Measurements from ENCODE around the gene LAG3.

The LAG3 gene

DNA sequence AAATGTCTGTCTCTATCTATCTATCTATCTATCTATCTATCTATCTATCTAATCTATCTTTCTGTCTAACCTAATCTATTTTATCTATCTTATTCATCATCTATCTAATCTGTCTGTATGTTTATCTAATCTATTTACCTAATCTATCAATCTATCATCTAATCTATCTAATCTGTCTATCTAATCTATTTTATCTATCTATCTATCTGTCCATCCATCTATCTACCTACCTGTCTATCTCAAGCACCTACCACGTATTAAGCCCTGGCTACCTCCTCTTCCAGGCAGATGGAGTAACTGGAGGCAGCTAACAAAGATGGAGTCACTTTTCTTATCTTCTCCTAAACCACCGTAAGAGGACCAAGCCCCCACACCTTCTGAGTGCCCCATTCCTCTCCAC, 22.8 kb downstream of the LAG3 start:
- Histone ChIP-seq H3K9ac (ENCODE audit: low read length) (no peak overlapping the region), H3K9me2 (replicated peaks; ENCODE audit: insufficient read depth, low read length) (no peaks in the 10 kb centered on the region), H3K4me3 (ENCODE audit: insufficient read depth, low read length, poor library complexity, severe bottlenecking) (no peak overlapping the region), H3K9me3 (ENCODE audit: insufficient read depth, low read length) (no peaks in the 10 kb centered on the region), H3K4me2 (ENCODE audit: low read depth, low read length, poor library complexity, severe bottlenecking) (no peak overlapping the region), H3K79me2 (ENCODE audit: insufficient read depth, low read length) (no peaks in the 10 kb centered on the region), H3K27me3 (ENCODE audit: low read length) (no peaks in the 10 kb centered on the region), H4K20me1 (ENCODE audit: low read depth, low read length) (no peaks in the 10 kb centered on the region), H3K36me3 (ENCODE audit: low read length) (no peaks in the 10 kb centered on the region), H3K27ac (ENCODE audit: low read depth, low read length) (no peak overlapping the region), H2AFZ (ENCODE audit: low read depth, low read length, severe bottlenecking) (no peak overlapping the region), H3F3A (ENCODE audit: insufficient read depth) (no peaks in the 10 kb centered on the region)
- TF ChIP-seq, protein P1, sequence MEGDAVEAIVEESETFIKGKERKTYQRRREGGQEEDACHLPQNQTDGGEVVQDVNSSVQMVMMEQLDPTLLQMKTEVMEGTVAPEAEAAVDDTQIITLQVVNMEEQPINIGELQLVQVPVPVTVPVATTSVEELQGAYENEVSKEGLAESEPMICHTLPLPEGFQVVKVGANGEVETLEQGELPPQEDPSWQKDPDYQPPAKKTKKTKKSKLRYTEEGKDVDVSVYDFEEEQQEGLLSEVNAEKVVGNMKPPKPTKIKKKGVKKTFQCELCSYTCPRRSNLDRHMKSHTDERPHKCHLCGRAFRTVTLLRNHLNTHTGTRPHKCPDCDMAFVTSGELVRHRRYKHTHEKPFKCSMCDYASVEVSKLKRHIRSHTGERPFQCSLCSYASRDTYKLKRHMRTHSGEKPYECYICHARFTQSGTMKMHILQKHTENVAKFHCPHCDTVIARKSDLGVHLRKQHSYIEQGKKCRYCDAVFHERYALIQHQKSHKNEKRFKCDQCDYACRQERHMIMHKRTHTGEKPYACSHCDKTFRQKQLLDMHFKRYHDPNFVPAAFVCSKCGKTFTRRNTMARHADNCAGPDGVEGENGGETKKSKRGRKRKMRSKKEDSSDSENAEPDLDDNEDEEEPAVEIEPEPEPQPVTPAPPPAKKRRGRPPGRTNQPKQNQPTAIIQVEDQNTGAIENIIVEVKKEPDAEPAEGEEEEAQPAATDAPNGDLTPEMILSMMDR (IDR thresholded peaks at IDR 0.05; ENCODE audit: insufficient read depth, low read length, poor library complexity, severe bottlenecking): no peak
- no peak for TF ChIP-seq EZH2phosphoT487 (conservative IDR thresholded peaks at IDR 0.05; ENCODE audit: low read length)

DNA sequence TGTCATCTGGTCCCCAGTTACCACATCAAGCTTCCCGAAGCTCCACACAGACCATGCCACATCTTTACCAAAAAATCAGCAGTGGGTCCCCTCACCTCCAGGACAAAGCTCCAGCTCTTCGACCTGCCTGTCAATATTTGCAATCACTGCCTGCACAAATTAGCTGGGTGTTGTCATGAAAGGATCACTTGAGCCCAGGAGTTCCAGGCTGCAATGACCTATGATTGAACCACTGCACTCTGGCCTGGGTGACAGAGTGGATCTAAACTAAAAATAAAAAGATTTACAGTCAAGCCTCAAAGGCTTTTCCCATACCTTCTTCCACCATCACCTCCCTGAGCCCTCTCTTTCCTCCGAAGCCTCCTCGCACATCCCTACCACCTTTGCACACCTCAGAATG, 24.3 kb downstream of the LAG3 start:
- Histone ChIP-seq H3K9me2 (replicated peaks; ENCODE audit: insufficient read depth, low read length) (no peaks in the 10 kb centered on the region), H3K4me3 (ENCODE audit: insufficient read depth, low read length, poor library complexity, severe bottlenecking) (no peak overlapping the region), H3K36me3 (ENCODE audit: low read length) (no peaks in the 10 kb centered on the region), H3K9ac (ENCODE audit: low read length) (no peak overlapping the region), H3K79me2 (ENCODE audit: insufficient read depth, low read length) (no peaks in the 10 kb centered on the region), H4K20me1 (ENCODE audit: low read depth, low read length) (no peaks in the 10 kb centered on the region), H3K27ac (ENCODE audit: low read depth, low read length) (no peak overlapping the region), H3K27me3 (ENCODE audit: low read length) (no peaks in the 10 kb centered on the region), H3K9me3 (ENCODE audit: insufficient read depth, low read length) (no peaks in the 10 kb centered on the region), H3K4me2 (ENCODE audit: low read depth, low read length, poor library complexity, severe bottlenecking) (no peak overlapping the region), H3F3A (ENCODE audit: insufficient read depth) (no peaks in the 10 kb centered on the region), H2AFZ (ENCODE audit: low read depth, low read length, severe bottlenecking) (no peak overlapping the region)
- TF ChIP-seq, protein P1 (IDR thresholded peaks at IDR 0.05; ENCODE audit: insufficient read depth, low read length, poor library complexity, severe bottlenecking): no peak
- no peak for TF ChIP-seq EZH2phosphoT487 (conservative IDR thresholded peaks at IDR 0.05; ENCODE audit: low read length)

GRCh38 chr12:6799147-6799546, 26.8 kb downstream of the LAG3 start:
- no peak overlapping the region for H3K27ac ChIP-seq (ENCODE audit: low read depth, low read length)
- TF ChIP-seq, protein P1 (IDR thresholded peaks at IDR 0.05; ENCODE audit: insufficient read depth, low read length, poor library complexity, severe bottlenecking): no peak
- no peak for TF ChIP-seq EZH2phosphoT487 (conservative IDR thresholded peaks at IDR 0.05; ENCODE audit: low read length)
- no peak overlapping the region for H3K9ac ChIP-seq (ENCODE audit: low read length)
- no peaks in the 10 kb centered on the region for H3K27me3 ChIP-seq (ENCODE audit: low read length)
- H2AFZ ChIP-seq (ENCODE audit: low read depth, low read length, severe bottlenecking): no peak overlapping the region
- H3K9me3 ChIP-seq (ENCODE audit: insufficient read depth, low read length): no peaks in the 10 kb centered on the region
- H4K20me1 ChIP-seq (ENCODE audit: low read depth, low read length): no peaks in the 10 kb centered on the region
- H3K9me2 ChIP-seq (replicated peaks; ENCODE audit: insufficient read depth, low read length): no peaks in the 10 kb centered on the region
- H3F3A ChIP-seq (ENCODE audit: insufficient read depth): no peaks in the 10 kb centered on the region
- no peaks in the 10 kb centered on the region for H3K79me2 ChIP-seq (ENCODE audit: insufficient read depth, low read length)
- H3K4me3 ChIP-seq (ENCODE audit: insufficient read depth, low read length, poor library complexity, severe bottlenecking): no peak overlapping the region
- H3K4me2 ChIP-seq (ENCODE audit: low read depth, low read length, poor library complexity, severe bottlenecking): no peak overlapping the region
- H3K36me3 ChIP-seq (ENCODE audit: low read length): no peaks in the 10 kb centered on the region
